ENCODE measurements around the gene INPP5K.
"Not testable (repeated sequence)": the region's sequence is repeated elsewhere in the genome, so short reads cannot be mapped to it uniquely, and the experiment has no call there.

GRCh38 chr17:1563471-1563785, 47.0 kb upstream of the INPP5K start:
- not testable (repeated sequence) for TF ChIP-seq EZH2 (IDR thresholded peaks at IDR 0.05; ENCODE audit: borderline replicate concordance, low read length); CTCF (conservative IDR thresholded peaks at IDR 0.05 in 1 of 2, IDR thresholded peaks at IDR 0.05 in 1 of 2; ENCODE audit: extremely low read depth in 1 of 2, insufficient read depth in 1 of 2, low read depth in 1 of 2, low read length in 2 of 2)

Data from mammary epithelial cell (primary cell).